CD14-positive monocyte (primary cell): ENCODE results near the gene MEGF9. TPM values are rescaled to one million over a fixed set of nuclear protein-coding genes. Genes with fewer than 3 reads are reported as not detected.

ENCODE experiments used
- DNase-seq, 3 donors: peaks; one replicate each; pipeline ENCODE4 v3.0.0-alpha.2; 2011 to 2022
- H2AFZ ChIP-seq: 2 replicates; pipeline ENCODE4 v1.6.0; 2012; ENCODE audit warnings: mild to moderate bottlenecking, low read depth, low read length, inconsistent platforms; ENCODE audit not compliant: insufficient read depth, poor library complexity, severe bottlenecking
- H3K27ac ChIP-seq, 2 donors: 1 replicate in 1 of 2; 2 replicates in 1 of 2; pipeline ENCODE4 v1.5.1; 2012 to 2013; ENCODE audit warnings: low read length in 2 of 2, control low read depth in 1 of 2, inconsistent platforms in 1 of 2, low read depth in 1 of 2, mild to moderate bottlenecking in 1 of 2
- H3K27me3 ChIP-seq, 2 donors: one replicate each; pipeline versions ENCODE4 v1.6.0 to v1.6.1; 2011 to 2013; ENCODE audit warnings: low read length in 2 of 2; ENCODE audit not compliant: control insufficient read depth in 2 of 2, insufficient read depth in 2 of 2
- H3K36me3 ChIP-seq, 2 donors: replicated peaks in 1 of 2; 1 replicate in 1 of 2; 2 replicates in 1 of 2; pipeline versions ENCODE4 v1.5.1 to v1.6.1; 2012 to 2013; ENCODE audit warnings: low read length in 2 of 2, control low read depth in 1 of 2, inconsistent platforms in 1 of 2, mild to moderate bottlenecking in 1 of 2; ENCODE audit not compliant: insufficient read depth in 2 of 2, control insufficient read depth in 1 of 2
- H3K4me1 ChIP-seq, 2 donors: 1 replicate in 1 of 2; 2 replicates in 1 of 2; pipeline versions ENCODE4 v1.5.1 to v1.6.1; 2012 to 2013; ENCODE audit warnings: low read length in 2 of 2, control low read depth in 1 of 2, inconsistent platforms in 1 of 2, mild to moderate bottlenecking in 1 of 2, moderate library complexity in 1 of 2; ENCODE audit not compliant: insufficient read depth in 2 of 2, control insufficient read depth in 1 of 2
- H3K4me2 ChIP-seq: replicated peaks from 2 replicates; pipeline ENCODE3; 2012; ENCODE audit warnings: low read length, moderate library complexity, mild to moderate bottlenecking; ENCODE audit not compliant: poor library complexity, severe bottlenecking; ENCODE audit errors: extremely low read depth
- H3K4me3 ChIP-seq, 3 experiments: fragments of 200-600 bp in 1 of 3; sonication (generic) in 1 of 3; replicated peaks in 1 of 3; 1 replicate in 2 of 3; 2 replicates in 1 of 3; pipeline ENCODE4 v1.5.1; 2011 to 2013; ENCODE audit warnings: low read length in 3 of 3, mild to moderate bottlenecking in 3 of 3, control low read depth in 2 of 3, low read depth in 2 of 3, inconsistent platforms in 1 of 3, moderate library complexity in 1 of 3
- H3K79me2 ChIP-seq: 2 replicates; pipeline ENCODE4 v1.6.0; 2012; ENCODE audit warnings: mild to moderate bottlenecking, control low read depth, inconsistent platforms, low read length, moderate library complexity; ENCODE audit not compliant: insufficient read depth
- H3K9ac ChIP-seq: 2 replicates; pipeline ENCODE4 v1.6.0; 2017; ENCODE audit warnings: low read length, mild to moderate bottlenecking; ENCODE audit not compliant: insufficient read depth, poor library complexity, severe bottlenecking
- H3K9me3 ChIP-seq, 2 donors: replicated peaks in 1 of 2; 1 replicate in 1 of 2; 2 replicates in 1 of 2; pipeline versions ENCODE4 v1.5.1 to v1.6.1; 2012 to 2013; ENCODE audit warnings: low read length in 2 of 2, control low read depth in 1 of 2; ENCODE audit not compliant: control insufficient read depth in 1 of 2, insufficient read depth in 1 of 2
- H4K20me1 ChIP-seq: 2 replicates; pipeline ENCODE4 v1.6.0; 2012; ENCODE audit warnings: mild to moderate bottlenecking, low read length, control low read depth, moderate library complexity; ENCODE audit not compliant: insufficient read depth
- H3K27ac Mint-ChIP-seq, 7 donors: one replicate each; pipeline ENCODE4 v1.8.0; 2020; ENCODE audit warnings: mild to moderate bottlenecking in 7 of 7, mixed read lengths in 7 of 7, moderate library complexity in 6 of 7, inconsistent platforms in 2 of 7
- H3K27me3 Mint-ChIP-seq, 3 donors: one replicate each; pipeline ENCODE4 v1.8.0; 2021 to 2022; ENCODE audit warnings: low read depth in 3 of 3, mild to moderate bottlenecking in 3 of 3, mixed read lengths in 3 of 3, moderate library complexity in 3 of 3, inconsistent platforms in 1 of 3
- H3K36me3 Mint-ChIP-seq, 2 donors: one replicate each; pipeline ENCODE4 v1.8.0; 2020; ENCODE audit warnings: mixed read lengths in 2 of 2, inconsistent platforms in 1 of 2, mild to moderate bottlenecking in 1 of 2
- H3K4me1 Mint-ChIP-seq: one replicate; pipeline ENCODE4 v1.8.0; 2020; ENCODE audit warnings: mild to moderate bottlenecking, mixed read lengths
- H3K4me3 Mint-ChIP-seq, 2 donors: one replicate each; pipeline ENCODE4 v1.8.0; 2020; ENCODE audit warnings: mild to moderate bottlenecking in 2 of 2, mixed read lengths in 2 of 2, moderate library complexity in 1 of 2
- H3K9me3 Mint-ChIP-seq, 7 donors: one replicate each; pipeline ENCODE4 v1.8.0; 2020 to 2022; ENCODE audit warnings: mixed read lengths in 7 of 7, mild to moderate bottlenecking in 6 of 7, moderate library complexity in 6 of 7, inconsistent platforms in 2 of 7
- WGBS: methylation state at CpG from one replicate; pipeline ENCODE4 v1.1.5; 2013; ENCODE audit warnings: missing lambda C conversion rate; ENCODE audit not compliant: insufficient coverage; 5-methylcytosine and 5-hydroxymethylcytosine counted together
- intact Hi-C, 2 donors: fragments of 100-400 bp; cut with micrococcal nuclease; formaldehyde crosslinking; loops; one replicate each; pipeline versions ENCODE4 v1.15.0 to v1.15.1; 2023
- polyA plus RNA-seq, 3 donors: library from polyadenylated mRNA; depleted of rRNA in 1 of 3; unstranded in 2 of 3; stranded (reverse) in 1 of 3; fragments of 300-500 nt in 2 of 3; fragments of >200 nt in 1 of 3; fragmentation: Illumina TruSeq in 2 of 3; gene quantifications; 1 replicate in 2 of 3; 2 replicates in 1 of 3; pipeline ENCODE4 v1.2.3, GENCODE V29; 2012 to 2021
- TF ChIP-seq, protein P1 (sequence below): fragments of 200-600 bp; IDR thresholded peaks from one replicate; pipeline ENCODE4 v1.8.0; 2022; ENCODE audit warnings: antibody characterized with exemption, mild to moderate bottlenecking

MEGF9 gene
- polyA plus RNA-seq, 3 donors = 45.0 to 92.8 (median 89.7) TPM

DNA sequence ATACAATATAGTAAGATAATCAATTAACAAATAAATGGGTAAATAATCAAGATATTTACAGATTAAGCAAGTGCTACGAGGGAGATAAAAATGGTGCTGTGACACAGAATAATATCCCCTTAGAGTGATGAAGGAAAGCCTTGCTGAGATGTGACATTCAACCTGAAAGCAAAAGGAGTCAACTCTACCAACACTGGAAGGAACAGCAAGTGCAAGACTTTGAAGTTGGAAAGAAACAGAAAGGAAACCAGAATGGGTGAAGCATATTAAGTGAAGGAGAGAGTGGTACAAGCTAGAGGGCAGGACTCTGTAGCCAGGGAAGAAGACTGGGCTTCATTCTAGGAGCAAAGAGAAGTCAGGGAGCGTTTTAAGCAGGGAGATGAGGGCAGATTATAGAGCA is 12.2 kb upstream of the MEGF9 start:
- peaks cover 56% of the 10 kb centered on the region for H3K4me1 Mint-ChIP-seq
- peak overlapping the region in 2 of 7 donors; percentile 8 for H3K27ac Mint-ChIP-seq
- WGBS = 100% methylated on average over 1 of the region's 2 CpGs
- Histone ChIP-seq H3K27ac (no peak overlapping the region), H3K9me3 (no peaks in the 10 kb centered on the region), H2AFZ (peak overlapping the region; percentile 50), H3K4me2 (no peak overlapping the region), H3K79me2 (peaks cover 5% of the 10 kb centered on the region), H3K4me3 (no peak overlapping the region), H3K9ac (no peak overlapping the region), H3K27me3 (no peaks in the 10 kb centered on the region), H4K20me1 (no peaks in the 10 kb centered on the region), H3K36me3 (no peaks in the 10 kb centered on the region), H3K4me1 (peaks cover 39 to 58% of the 10 kb centered on the region in 2 donors)
- intact Hi-C loops = no loop called here
- no peaks in the 10 kb centered on the region for H3K36me3 Mint-ChIP-seq
- TF ChIP-seq, protein P1, sequence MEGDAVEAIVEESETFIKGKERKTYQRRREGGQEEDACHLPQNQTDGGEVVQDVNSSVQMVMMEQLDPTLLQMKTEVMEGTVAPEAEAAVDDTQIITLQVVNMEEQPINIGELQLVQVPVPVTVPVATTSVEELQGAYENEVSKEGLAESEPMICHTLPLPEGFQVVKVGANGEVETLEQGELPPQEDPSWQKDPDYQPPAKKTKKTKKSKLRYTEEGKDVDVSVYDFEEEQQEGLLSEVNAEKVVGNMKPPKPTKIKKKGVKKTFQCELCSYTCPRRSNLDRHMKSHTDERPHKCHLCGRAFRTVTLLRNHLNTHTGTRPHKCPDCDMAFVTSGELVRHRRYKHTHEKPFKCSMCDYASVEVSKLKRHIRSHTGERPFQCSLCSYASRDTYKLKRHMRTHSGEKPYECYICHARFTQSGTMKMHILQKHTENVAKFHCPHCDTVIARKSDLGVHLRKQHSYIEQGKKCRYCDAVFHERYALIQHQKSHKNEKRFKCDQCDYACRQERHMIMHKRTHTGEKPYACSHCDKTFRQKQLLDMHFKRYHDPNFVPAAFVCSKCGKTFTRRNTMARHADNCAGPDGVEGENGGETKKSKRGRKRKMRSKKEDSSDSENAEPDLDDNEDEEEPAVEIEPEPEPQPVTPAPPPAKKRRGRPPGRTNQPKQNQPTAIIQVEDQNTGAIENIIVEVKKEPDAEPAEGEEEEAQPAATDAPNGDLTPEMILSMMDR = no peak
- no peak overlapping the region for H3K4me3 Mint-ChIP-seq
- DNase-seq = no peak
- peaks cover 0 to 1% (median 0%) of the 10 kb centered on the region in 3 donors for H3K27me3 Mint-ChIP-seq
- no peaks in the 10 kb centered on the region for H3K9me3 Mint-ChIP-seq

GRCh38 chr9:120725907-120726306 is 11.6 kb upstream of the MEGF9 start:
- H3K4me1 ChIP-seq = peaks cover 33 to 53% of the 10 kb centered on the region in 2 donors
- TF ChIP-seq, protein P1 = no peak
- no peaks in the 10 kb centered on the region for H3K36me3 ChIP-seq
- Mint-ChIP-seq H3K27ac (no peak overlapping the region), H3K36me3 (peaks cover 0 to 2% of the 10 kb centered on the region in 2 donors), H3K4me3 (no peak overlapping the region), H3K9me3 (no peaks in the 10 kb centered on the region), H3K4me1 (peaks cover 50% of the 10 kb centered on the region), H3K27me3 (peaks cover 0 to 1% (median 0%) of the 10 kb centered on the region in 3 donors)
- H4K20me1 ChIP-seq = no peaks in the 10 kb centered on the region
- H3K27ac ChIP-seq = no peak overlapping the region
- no peak overlapping the region for H2AFZ ChIP-seq
- intact Hi-C loops = no loop called here
- H3K4me2 ChIP-seq = no peak overlapping the region
- WGBS = no CpG with 5 or more reads among the region's 1 CpG
- H3K79me2 ChIP-seq = peaks cover 5% of the 10 kb centered on the region
- no peak overlapping the region for H3K4me3 ChIP-seq
- no peaks in the 10 kb centered on the region for H3K9me3 ChIP-seq
- no peak overlapping the region for H3K9ac ChIP-seq
- DNase-seq = no peak
- no peaks in the 10 kb centered on the region for H3K27me3 ChIP-seq
